GM19438 (cell line): ENCODE data around the gene KIAA0753.
"Not testable (repeated sequence)": the region's sequence is repeated elsewhere in the genome, so short reads cannot be mapped to it uniquely, and the experiment has no call there.

ENCODE experiments used
- ATAC-seq: cut with Tn5 transposase; IDR thresholded peaks from one replicate; pipeline ENCODE4 v1.9.1; 2021; ENCODE audit warnings: low read depth; ENCODE audit not compliant: unreplicated experiment

Gene KIAA0753

DNA sequence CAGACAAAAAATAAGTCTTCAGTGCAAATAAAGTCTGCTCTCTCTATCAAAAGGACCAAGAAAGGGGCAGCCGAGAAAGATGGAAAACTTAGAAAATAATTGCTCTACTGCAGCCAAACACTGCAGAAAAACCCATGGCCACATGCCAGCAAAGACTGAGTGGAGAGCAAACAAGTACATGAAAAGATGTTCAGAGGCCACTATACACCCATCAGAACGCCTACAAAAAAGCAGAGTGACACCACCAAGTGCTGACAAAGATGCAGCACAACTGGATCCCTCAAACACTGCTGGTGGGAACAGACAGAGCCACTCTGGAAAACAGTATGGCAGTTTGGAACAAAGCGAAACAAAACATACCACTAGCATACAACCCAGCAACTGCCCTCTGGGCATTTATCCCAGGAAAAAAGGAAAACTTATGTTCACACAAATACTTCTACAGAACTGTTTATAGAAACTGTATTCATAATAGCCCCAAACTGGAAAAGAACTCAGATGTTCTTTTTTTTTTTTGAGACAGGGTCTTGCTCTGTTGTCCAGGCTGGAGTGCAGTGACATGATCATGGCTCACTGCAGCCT, 36.7 kb downstream of the KIAA0753 start:
- no peak for ATAC-seq

DNA sequence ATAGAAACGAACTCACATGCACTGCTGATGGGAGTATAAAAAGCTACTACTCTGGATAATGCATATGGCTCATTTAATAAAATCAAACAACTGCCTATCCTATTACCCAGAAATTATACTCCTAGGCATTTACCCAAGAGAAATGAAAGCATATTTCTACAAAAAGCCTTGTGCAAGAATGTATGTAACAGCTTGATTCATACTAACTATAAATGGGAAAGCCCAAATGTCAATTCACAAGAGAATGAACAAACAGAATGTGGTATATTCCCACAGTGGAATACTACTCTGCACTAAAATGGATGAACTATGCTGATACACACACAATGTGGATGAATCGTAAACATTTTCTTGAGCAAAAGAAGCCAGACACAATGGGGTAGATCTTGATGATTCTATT, 38.4 kb downstream of the KIAA0753 start:
- ATAC-seq: no peak

DNA sequence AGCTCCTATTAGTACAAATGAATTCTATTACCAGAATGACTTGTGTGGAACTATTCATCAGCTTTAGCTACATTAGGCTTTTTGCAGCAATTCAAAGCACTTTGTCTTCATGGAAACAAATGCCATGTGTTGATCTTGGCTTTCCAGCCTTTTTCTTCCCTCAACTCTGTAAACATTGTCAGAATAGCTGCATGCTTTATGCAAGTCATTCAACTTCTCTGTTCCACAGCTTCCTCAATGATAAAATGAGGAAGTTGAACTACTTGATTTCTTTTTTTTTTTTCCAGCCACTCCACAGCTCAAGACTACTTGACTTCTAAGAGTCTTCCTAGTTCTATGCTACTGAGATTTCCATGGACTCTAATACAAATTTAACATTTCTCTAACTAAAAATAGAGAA, 41.1 kb downstream of the KIAA0753 start:
- ATAC-seq: no peak

DNA sequence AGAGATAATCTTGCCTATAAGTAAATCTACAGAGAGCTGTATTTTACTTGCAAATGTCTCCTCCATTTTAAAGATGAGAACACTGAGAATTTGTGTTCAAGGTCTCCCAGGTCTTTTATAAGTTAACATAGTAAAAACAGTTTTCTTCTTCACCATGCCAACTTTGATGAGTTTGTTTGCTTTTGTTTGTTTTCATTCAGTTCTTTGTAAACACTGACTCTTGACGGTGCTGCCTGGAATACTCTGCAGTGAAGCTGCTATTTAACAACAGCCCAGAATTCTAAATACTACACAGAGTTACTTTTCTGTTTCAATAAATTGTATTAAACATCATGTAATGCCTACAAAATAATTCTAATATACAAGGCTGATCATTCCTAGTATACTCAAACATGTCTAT, 42.8 kb downstream of the KIAA0753 start:
- no peak for ATAC-seq

DNA sequence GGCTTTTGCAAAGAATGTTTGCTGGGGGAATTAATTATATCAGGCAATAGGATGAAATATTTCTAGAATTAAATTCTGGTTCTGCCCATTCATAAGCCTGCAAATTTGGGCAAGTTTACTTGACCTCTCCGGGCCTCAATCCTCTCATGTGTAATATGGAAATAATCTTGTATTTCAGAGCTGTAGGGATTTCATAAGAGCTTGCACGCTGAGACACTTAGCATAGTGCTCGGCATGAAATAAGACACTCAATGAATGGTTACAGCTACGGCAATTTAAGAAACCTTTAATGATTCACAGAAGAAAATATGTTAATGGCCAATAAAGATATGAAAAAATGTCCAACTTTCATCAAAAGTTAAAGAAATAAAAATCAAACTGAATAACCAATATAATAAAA, 43.6 kb downstream of the KIAA0753 start:
- ATAC-seq: no peak

DNA sequence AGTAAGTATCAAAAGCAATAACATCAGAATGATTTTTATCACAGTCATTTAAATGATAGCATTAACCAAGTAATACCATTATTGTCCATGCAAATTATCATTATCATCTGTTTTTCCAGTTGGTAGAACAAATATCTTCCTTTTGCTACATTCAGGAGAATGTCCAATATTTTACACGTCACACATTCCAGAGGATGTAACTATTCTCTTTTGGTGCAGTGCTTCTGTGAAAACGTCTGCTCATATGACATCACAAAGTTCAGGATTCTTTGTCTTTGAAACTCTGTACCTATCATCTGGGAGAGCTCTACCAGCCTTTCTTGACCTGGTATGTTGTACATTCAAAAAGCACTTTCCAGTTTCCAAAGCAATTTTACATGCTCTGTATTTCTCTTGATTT, 44.0 kb downstream of the KIAA0753 start:
- no peak for ATAC-seq

DNA sequence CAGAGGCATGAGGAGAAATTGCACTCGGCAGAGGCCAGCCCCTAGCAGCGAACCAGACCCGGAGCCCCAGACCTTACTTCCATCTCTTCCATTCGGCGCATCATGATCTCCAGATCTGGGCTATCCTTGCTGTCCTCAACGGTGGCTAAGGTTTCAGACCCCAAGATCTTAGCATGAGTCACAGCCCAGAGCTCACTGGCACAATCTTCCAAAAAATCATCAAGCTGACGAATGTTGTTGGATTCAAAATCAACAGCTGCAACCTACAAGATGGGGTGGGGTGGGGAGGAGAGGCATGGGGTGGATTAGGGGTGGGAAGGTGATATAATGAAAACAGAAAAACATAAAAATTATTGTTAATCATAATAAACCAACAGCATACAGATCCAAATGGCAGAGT, 44.4 kb downstream of the KIAA0753 start:
- no peak for ATAC-seq

DNA sequence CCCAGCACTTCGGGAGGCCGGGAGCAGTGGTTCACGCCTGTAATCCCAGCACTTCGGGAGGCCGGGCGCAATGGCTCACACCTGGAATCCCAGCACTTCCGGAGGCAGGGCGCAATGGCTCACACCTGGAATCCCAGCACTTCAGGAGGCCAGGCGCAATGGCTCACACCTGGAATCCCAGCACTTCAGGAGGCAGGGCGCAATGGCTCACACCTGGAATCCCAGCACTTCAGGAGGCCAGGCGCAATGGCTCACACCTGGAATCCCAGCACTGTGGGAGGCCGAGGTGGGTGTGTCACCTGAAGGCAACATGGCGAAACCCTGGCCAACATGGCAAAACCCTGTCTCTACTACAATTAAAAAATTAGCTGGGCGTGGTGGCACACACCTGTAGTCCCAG, 47.1 kb downstream of the KIAA0753 start:
- ATAC-seq: not testable (repeated sequence)

DNA sequence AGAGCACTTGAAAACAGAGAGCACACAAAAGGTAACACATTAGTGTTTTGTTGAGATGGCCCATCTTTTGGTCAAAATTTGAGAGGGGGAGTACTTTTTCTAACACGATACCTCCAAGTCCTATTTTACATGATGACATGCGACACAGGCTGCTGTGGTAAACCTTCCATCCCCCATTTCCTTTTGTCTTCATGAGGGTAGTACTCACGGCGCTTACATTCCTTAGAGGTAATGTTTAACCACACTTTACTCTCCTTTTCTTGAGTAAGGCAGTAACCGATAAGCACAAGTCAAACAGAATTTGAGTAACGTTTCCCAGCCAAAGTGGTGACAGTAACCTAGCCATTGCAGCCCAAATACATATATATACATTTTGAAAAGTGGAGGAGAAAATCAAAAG, 48.3 kb downstream of the KIAA0753 start:
- ATAC-seq: no peak

DNA sequence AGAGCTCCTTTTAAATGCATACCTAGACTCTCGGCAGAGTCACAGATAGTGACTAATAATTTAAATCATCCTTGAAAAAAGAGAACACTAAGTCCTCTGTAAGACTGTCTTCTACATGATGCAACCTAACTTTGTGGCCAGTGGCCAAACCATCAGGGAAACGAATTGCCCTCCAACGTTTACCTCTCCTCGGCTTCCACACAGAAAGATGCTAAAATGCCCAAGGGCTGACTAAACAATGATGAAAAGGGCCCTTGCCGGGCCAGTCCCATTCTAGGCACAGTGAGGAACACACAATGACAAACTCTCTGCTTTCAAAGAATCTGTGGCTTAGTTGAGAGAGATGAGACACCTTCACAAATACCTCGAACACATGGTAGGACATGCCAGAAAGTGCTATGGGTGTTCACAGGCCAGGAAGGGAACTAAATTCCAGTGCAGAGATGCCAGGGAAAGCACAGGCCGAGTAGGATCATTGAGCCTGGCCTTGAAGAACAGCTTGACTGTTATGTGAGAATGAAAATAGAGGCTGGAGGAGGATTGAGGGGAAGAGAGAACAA, 48.8 kb downstream of the KIAA0753 start:
- no peak for ATAC-seq

DNA sequence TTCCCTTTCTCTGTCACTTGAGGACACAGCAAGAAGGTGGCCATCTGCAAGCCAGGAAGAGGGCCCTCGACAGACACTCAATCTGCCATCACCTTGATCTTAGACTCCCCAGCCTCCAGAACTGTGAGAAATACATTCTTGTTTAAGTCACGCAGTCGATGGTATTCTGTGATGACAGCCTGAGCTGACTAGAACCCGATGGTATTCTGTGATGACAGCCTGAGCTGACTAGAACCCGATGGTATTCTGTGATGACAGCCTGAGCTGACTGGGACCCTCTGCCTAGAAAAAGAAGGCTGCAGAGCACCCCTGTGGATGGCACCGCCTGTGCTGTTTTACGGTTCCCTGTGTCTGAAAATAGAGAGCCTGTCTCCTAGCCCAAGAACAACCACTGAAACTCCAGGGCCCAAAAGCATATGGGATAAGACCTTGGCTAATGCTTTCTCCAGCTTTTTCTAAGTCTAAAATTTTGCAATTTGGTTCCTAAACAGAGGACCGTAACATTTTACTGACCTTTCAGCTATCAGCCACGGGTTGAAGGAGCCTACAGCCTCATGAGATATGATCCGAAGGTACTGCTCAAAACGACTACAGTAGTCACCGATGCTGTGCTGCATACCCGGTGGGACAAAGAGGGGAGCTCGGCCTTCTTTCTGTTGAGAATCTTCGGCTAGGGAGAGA, 51.1 kb downstream of the KIAA0753 start:
- no peak for ATAC-seq

DNA sequence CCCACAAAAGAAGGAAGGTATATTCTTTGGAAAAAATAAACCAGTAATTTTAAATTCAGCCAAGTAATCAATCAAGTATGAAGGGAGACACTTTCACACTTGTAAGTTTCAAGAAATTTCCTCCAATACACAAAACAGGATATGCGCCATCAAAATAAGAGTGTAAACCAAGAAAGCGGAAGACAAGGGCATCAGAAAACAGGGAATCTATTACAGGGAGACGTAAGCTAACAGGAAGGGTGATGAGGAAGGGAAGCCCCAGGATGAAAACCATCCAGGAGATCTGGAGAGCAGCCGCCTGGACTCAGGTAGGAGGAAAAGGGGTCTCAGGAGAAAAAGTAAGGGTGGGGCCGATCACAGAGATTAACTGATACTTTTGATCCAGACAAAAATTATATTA, 52.3 kb downstream of the KIAA0753 start:
- no peak for ATAC-seq

DNA sequence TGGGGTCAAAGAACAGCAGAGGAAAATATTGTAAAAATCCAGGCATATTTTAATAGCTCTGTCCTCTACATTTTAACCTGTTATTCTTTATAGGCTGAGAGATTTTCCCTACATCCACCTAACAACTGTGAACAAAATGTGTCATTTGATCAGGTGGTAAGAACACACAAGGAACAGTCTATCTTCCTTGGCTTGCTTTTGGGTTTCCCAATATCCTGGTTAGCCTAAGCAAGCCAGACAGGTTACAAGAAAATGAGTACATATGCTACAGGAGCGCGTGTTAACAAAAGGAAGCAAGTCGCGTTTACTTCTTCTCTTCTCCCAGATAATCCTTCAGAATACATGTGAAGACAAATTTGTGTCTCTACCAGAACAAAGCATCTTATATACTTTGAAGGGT, 53.2 kb downstream of the KIAA0753 start:
- no peak for ATAC-seq

DNA sequence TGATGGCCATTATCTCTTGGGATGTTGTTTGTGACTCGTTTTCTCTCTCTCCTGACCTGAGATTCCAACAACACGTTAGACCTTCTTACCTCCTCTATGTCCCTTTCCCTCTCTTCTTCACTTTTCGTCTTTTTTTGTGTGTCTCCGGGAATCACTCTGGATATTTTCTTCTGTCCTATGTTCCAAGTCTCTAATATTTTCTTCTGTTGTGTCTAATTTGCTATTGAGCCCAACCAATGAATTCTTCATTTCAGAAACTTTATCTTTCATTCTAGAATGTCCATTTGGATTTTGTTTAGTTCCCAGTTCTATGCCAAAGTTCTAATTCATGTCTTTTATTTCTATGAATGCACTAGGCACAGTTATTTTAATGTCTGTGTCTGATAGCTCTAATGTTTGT, 57.1 kb downstream of the KIAA0753 start:
- ATAC-seq: no peak

DNA sequence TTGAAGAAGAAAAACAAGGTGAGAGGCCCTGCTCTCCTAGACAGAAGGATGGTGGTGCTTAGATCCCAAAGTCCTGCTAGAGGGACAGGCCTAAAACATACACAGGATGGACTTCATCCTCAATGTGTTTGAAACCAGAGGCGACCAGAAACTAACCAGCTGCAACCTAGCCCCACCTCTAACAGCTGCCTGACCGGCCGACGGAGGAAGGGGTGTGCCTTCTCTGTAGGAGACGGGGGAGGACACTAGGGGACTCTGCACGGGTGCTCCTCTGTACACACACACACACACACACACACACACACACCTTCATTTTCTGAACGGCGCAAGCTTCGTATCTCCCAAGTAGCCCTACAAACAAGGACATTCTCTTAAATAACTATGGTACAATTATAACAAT, 59.9 kb downstream of the KIAA0753 start:
- ATAC-seq: no peak

DNA sequence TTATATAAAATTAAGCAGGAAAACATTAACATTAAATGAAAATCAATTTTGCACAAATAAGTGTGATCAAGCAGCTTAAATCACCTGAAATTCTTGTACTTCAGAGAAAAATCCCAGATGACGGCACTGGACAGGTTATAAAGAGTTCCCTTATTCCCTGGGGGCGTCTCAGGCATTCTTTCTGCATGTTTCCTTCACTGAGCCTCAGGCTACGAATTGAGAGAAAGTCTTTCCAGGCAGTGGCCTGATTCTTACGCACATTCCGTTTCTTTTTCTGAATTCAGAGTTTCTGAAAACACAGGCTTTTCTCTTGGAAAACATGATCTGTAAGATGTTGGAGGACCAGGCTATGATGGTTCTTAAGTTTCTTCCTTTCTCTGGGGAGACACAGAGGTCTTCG, 62.0 kb downstream of the KIAA0753 start:
- ATAC-seq: no peak

DNA sequence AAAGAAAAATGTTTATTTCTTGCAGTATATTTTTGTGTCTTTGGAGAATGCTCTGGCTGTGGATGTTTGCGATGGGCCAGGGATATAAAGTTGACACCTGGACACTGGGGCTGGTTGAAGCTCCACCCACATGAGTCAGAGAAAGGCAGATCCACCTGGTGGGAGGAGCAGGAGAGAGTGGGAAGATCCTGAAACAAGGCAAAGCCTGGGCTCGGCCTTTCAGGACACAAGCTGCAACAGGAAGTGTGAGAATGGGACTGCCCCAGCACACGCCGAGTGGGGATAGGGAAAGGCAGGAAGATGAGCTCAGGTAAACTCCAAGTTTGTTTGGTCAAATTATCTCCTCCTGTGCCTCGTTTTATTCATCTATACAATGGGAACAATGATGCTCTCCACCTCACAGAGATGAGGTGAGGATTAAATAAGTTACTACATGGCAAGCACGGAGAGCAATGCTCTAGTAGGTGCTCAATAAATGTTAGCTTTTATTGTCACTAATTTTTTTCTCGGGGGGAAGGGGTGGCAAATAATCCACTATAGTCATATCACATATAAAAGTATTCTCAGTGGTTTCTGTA, 62.7 kb downstream of the KIAA0753 start:
- ATAC-seq: no peak

DNA sequence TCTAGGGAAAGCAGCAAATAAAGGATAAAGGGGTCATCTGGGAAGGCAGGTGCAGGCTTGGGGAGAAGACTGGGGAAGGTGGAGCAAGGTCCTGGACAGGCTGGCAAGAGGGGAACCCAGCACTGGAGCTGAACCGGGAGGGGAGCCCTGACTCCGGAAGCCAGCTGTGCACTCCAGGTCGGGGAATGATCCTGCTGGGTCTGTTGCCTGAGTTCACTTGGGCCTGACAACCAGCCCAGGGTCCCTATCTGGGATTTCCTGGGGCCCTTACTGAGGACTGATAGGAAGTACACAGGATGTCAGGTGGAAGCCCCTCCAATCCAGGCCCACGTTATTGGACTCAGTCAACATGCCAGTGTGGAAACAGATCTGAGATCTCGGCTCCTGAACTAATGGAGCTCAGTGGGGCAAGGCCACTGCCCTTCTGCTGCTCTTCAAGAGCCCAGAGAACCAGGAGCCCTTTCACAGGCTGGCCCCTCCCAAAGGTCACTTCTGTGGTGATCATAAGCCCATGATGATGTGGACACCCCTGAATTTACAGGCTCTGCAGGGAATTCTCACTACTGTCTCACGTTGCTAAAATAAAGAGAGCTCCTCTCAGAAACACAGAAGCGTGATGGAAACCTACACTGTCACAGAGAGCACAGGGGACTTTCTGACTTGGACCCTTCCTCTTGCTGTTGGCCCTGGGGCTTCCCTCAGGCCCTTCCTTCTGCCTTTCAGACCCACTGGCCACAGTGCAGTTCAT, 64.3 kb downstream of the KIAA0753 start:
- ATAC-seq: no peak

DNA sequence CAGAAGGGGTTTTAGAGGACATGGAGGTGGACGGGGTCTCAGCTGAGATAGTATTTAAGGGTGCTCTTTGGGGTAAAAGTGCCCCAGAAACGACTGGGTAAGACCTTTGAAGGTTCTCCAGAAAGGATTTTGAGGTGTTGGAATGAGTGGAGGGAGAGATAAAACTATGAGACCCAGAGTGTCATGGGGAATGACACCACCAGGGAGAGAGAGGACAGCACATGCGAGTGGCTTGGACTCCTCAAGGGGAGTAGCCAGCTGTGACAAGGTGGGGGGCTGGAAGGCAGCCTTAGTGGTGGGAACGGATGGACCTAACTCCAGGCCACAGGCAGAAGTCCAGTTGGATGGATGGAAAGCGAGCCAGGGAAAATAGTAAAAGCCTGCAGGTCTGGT, 64.9 kb downstream of the KIAA0753 start:
- ATAC-seq: no peak

DNA sequence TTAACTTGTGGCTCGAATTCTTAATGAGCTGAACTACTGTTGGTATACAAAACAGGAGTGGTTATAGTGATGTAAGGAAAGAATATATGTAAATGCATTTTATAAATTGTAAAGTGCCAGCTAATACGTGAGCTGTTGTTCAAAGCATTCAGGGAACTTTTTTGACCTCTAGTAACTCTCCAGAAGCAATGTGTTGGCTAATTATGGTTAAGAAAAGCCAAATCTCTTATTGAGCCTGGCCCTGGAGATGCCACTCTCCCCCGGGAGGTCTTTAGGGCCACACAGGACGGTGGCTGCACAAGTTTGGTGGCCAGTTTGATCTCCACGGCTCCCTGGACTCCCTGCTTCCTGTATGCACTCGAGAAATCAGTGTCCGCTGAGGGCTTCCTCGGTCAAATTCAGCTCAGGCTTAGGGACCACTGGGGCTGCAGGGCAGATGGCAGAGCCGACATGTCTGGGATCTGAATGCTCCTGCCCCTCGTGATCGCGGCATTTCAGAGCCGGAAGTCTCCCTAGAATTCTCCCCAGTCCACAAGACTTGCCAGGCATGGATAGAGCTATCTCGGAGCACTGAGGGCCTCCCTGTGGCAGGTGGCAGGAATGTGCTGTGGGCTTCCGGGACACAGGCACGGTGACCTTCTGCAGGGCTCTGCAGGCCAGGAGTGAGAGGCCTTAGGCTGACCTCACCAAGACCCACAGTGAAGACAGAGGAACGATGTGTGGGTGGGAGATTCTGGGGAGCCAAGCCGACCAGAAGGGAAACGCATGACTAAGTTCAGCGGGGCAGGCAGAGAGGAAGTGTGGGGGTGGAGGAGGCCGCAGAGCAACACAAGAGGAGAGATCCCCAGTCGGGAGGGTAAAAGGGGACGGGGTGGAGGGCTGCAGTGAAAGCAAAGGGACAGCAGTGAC, 65.6 kb downstream of the KIAA0753 start:
- ATAC-seq: no peak
